MCF 10A (cell line): ENCODE measurements around the gene BCL2. TPM values are rescaled to one million over a fixed set of nuclear protein-coding genes. Genes with fewer than 3 reads are reported as not detected.

Experiments used
- BruUV-seq: library from RNA; stranded (reverse); fragments of 400-500 nt; replicated peaks from 2 replicates; lab custom pipeline; 2021; lab: Mats Ljungman, UMichigan
- CTCF ChIA-PET: fragments of 300-600 bp; sonication (Branson Sonifier 250); formaldehyde crosslinking; extraction: SDS; loops from one replicate; lab custom pipeline; 2021; ENCODE audit warnings: antibody characterized with exemption, inconsistent platforms; lab: Yijun Ruan, JAX
- POLR2A ChIA-PET: fragments of 300-600, 350-650 bp; sonication (Branson Sonifier 250); formaldehyde crosslinking; extraction: SDS; loops from one replicate; lab custom pipeline; 2020; ENCODE audit warnings: antibody characterized with exemption, inconsistent platforms; lab: Yijun Ruan, JAX
- DNase-seq: peaks from one replicate; pipeline ENCODE4 v3.0.0-alpha.2; 2018; ENCODE audit not compliant: unreplicated experiment
- H3K27ac Mint-ChIP-seq: one replicate; pipeline ENCODE4 v1.8.0; 2022; ENCODE audit warnings: mild to moderate bottlenecking, low read depth, mixed read lengths; ENCODE audit not compliant: unreplicated experiment
- H3K27me3 Mint-ChIP-seq: one replicate; pipeline ENCODE4 v1.8.0; 2022; ENCODE audit warnings: mixed read lengths; ENCODE audit not compliant: insufficient read depth, unreplicated experiment
- H3K36me3 Mint-ChIP-seq: one replicate; pipeline ENCODE4 v1.8.0; 2022; ENCODE audit warnings: mild to moderate bottlenecking, moderate library complexity, mixed read lengths; ENCODE audit not compliant: insufficient read depth, unreplicated experiment
- H3K4me1 Mint-ChIP-seq: one replicate; pipeline ENCODE4 v1.8.0; 2022; ENCODE audit warnings: mixed read lengths; ENCODE audit not compliant: insufficient read depth, unreplicated experiment
- H3K4me3 Mint-ChIP-seq: one replicate; pipeline ENCODE4 v1.8.0; 2022; ENCODE audit warnings: mild to moderate bottlenecking, moderate library complexity, mixed read lengths; ENCODE audit not compliant: unreplicated experiment
- H3K9me3 Mint-ChIP-seq: one replicate; pipeline ENCODE4 v1.8.0; 2022; ENCODE audit warnings: mixed read lengths; ENCODE audit not compliant: unreplicated experiment
- intact Hi-C: fragments of 100-400 bp; cut with micrococcal nuclease; formaldehyde crosslinking; loops from 2 replicates; pipeline ENCODE4 v1.14.1; 2022
- total RNA-seq: library from RNA; stranded (reverse); gene quantifications from 2 replicates; pipeline ENCODE4 v1.2.3, GENCODE V29; 2022
- TF ChIP-seq, protein P1 (sequence below): fragments of 200-600 bp; IDR thresholded peaks from one replicate; pipeline ENCODE4 v1.8.0; 2022; ENCODE audit warnings: antibody characterized with exemption, mild to moderate bottlenecking; ENCODE audit not compliant: unreplicated experiment

BCL2 gene
- total RNA-seq, 1 experiment from 2014 or later, result 3.0 TPM

GRCh38 chr18:63346031-63346430, 26.5 kb upstream of the BCL2 start:
- TF ChIP-seq, protein P1, sequence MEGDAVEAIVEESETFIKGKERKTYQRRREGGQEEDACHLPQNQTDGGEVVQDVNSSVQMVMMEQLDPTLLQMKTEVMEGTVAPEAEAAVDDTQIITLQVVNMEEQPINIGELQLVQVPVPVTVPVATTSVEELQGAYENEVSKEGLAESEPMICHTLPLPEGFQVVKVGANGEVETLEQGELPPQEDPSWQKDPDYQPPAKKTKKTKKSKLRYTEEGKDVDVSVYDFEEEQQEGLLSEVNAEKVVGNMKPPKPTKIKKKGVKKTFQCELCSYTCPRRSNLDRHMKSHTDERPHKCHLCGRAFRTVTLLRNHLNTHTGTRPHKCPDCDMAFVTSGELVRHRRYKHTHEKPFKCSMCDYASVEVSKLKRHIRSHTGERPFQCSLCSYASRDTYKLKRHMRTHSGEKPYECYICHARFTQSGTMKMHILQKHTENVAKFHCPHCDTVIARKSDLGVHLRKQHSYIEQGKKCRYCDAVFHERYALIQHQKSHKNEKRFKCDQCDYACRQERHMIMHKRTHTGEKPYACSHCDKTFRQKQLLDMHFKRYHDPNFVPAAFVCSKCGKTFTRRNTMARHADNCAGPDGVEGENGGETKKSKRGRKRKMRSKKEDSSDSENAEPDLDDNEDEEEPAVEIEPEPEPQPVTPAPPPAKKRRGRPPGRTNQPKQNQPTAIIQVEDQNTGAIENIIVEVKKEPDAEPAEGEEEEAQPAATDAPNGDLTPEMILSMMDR, result no peak
- no TSS peak for BruUV-seq
- ChIA-PET POLR2A (interaction anchor here (0.6 to 4.0 kb wide), 20 partner anchors 9 to 711 kb away, joined by 3 to 30 read pairs (median 4); partner anchors contain the start of genes KDSR, SERPINB5 and VPS4B), CTCF (interaction anchor here (0.5 to 2.0 kb wide), 13 partner anchors 12 to 542 kb away, joined by 3 to 8 read pairs (median 3); partner anchors contain the start of gene SERPINB5)
- Mint-ChIP-seq H3K9me3 (no peaks in the 10 kb centered on the region), H3K27ac (peak overlapping the region; percentile 87), H3K27me3 (no peaks in the 10 kb centered on the region), H3K4me1 (peaks cover 29% of the 10 kb centered on the region), H3K4me3 (no peak overlapping the region), H3K36me3 (peaks cover 98% of the 10 kb centered on the region)
- intact Hi-C loops, result no loop called here
- peak; percentile 52 for DNase-seq

DNA sequence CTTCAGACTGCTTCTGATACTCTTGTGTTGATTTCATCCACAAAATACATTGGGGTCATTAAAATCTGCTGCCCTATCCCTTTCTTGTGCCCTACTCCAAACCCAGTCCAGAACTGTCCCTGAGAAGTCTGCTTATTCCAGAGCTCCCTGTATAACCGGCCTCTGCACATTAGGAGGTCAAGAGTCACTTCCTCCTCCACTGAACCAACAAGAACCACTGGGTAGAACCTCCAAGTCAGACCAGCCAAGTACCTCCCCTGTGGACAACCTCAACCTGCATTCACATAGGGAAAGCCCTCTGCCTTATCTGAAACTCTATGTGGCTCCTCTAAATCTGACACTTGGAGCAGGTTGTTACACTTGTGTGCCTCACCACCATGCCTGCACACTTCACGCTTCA, 25.3 kb upstream of the BCL2 start:
- CTCF ChIA-PET, result interaction anchor here (0.9 to 1.7 kb wide), 3 partner anchors 13 to 329 kb away, joined by 3 to 8 read pairs (median 3); no protein-coding TSS in a partner anchor
- no TSS peak for BruUV-seq
- peak overlapping the region; percentile 87 for H3K27ac Mint-ChIP-seq

DNA sequence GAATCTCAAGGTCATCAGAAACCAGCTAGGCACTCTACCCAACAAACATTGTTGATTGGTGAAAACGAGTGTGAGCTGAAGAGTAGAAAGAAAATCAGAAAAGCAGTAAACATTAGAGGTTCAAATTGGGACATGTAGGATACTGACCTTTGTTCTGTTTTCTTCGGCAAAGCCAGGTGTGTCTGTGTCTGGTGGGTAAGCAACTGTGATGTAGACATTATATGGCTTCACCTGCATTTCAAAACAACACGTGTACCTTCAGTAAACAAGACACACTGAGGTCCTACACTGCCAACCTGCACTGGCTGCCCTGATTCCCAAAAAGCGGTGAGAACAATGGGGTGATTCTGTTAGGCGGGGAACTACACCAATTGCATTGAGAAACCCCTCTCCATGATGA, 24.7 kb upstream of the BCL2 start:
- no peaks in the 10 kb centered on the region for H3K27me3 Mint-ChIP-seq
- TF ChIP-seq, protein P1, result no peak
- H3K27ac Mint-ChIP-seq, result peak overlapping the region; percentile 9
- CTCF ChIA-PET, result interaction anchor here (0.7 to 0.9 kb wide), 2 partner anchors 179 to 328 kb away, joined by 3 to 4 read pairs; no protein-coding TSS in a partner anchor
- intact Hi-C loops, result no loop called here
- POLR2A ChIA-PET, result interaction anchor here (1.0 to 4.0 kb wide), 3 partner anchors 20 to 78 kb away, joined by 7 to 30 read pairs (median 13); partner anchors contain the start of genes KDSR and VPS4B
- H3K36me3 Mint-ChIP-seq, result peaks cover 98% of the 10 kb centered on the region
- no peak overlapping the region for H3K4me3 Mint-ChIP-seq
- peaks cover 29% of the 10 kb centered on the region for H3K4me1 Mint-ChIP-seq
- no peaks in the 10 kb centered on the region for H3K9me3 Mint-ChIP-seq
- DNase-seq, result no peak
- BruUV-seq, result no TSS peak

More for the DNA sequence above, 25.3 kb upstream of the BCL2 start:
- TF ChIP-seq, protein P1, result no peak
- no peak for DNase-seq
- peaks cover 29% of the 10 kb centered on the region for H3K4me1 Mint-ChIP-seq
- no peaks in the 10 kb centered on the region for H3K27me3 Mint-ChIP-seq
- intact Hi-C loops, result no loop called here
- H3K9me3 Mint-ChIP-seq, result no peaks in the 10 kb centered on the region
- POLR2A ChIA-PET, result interaction anchor here (0.7 to 4.0 kb wide), 5 partner anchors 8 to 126 kb away, joined by 3 to 30 read pairs (median 9); partner anchors contain the start of gene KDSR
- H3K4me3 Mint-ChIP-seq, result no peak overlapping the region
- H3K36me3 Mint-ChIP-seq, result peaks cover 98% of the 10 kb centered on the region

DNA sequence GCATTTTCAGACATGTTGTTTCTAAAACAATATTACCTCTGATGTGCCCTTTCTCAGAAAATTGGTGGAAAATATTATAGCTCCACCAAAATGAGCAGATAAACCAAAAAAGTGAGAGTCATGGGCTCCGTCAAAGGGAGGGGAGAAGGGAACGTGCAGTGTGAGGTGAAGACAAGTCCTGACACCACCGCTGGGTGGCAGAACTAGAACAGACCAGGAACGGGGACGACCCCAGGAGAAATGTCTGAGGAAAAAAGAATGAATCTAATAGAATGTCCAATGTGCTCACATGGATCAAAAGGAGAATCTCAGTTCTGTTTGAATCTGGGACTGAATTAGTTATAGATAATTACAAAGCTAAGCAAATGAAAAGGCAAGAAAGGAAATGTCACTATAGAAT, 22.6 kb upstream of the BCL2 start:
- Mint-ChIP-seq H3K36me3 (peaks cover 98% of the 10 kb centered on the region), H3K27me3 (no peaks in the 10 kb centered on the region), H3K9me3 (no peaks in the 10 kb centered on the region), H3K27ac (peak overlapping the region; percentile 80), H3K4me1 (peaks cover 28% of the 10 kb centered on the region), H3K4me3 (no peak overlapping the region)
- BruUV-seq, result no TSS peak
- peak; percentile 18 for DNase-seq
- CTCF ChIA-PET, result interaction anchor here (0.6 to 3.8 kb wide), 5 partner anchors 22 to 600 kb away, joined by 3 to 16 read pairs (median 3); no protein-coding TSS in a partner anchor
- intact Hi-C loops, result no loop called here
- TF ChIP-seq, protein P1, result no peak
- POLR2A ChIA-PET, result interaction anchor here (0.8 to 1.8 kb wide), 3 partner anchors 8 to 135 kb away, joined by 3 to 6 read pairs (median 3); partner anchors contain the start of gene SERPINB5
